Prostate gland (tissue), 2 donors: ENCODE data around the gene SCAMP1. TPM values are rescaled to one million over a fixed set of nuclear protein-coding genes. Genes with fewer than 3 reads are reported as not detected.
"Not testable (repeated sequence)": the region's sequence is repeated elsewhere in the genome, so short reads cannot be mapped to it uniquely, and the experiment has no call there.

Source experiments
- DNase-seq: peaks from one replicate; pipeline ENCODE4 v3.0.0-alpha.2; 2019; ENCODE audit warnings: low spot score
- H3K27ac ChIP-seq, 2 donors: fragments of 200-600 bp; sonication (generic); 2 replicates each; pipeline ENCODE4 v1.5.1; 2017 to 2019
- H3K27me3 ChIP-seq: fragments of 200-600 bp; sonication (generic); replicated peaks from 2 replicates; pipeline ENCODE4 v1.5.1; 2019; ENCODE audit not compliant: insufficient read depth
- H3K36me3 ChIP-seq, 2 donors: fragments of 200-600 bp; sonication (generic); 1 replicate in 1 of 2; 2 replicates in 1 of 2; pipeline versions ENCODE4 v1.5.1 to v1.8.1; 2017 to 2019
- H3K4me1 ChIP-seq: fragments of 200-600 bp; sonication (generic); replicated peaks from 2 replicates; pipeline ENCODE4 v1.5.1; 2019
- H3K4me3 ChIP-seq, 2 donors: fragments of 200-600 bp; sonication (generic); 2 replicates each; pipeline ENCODE4 v1.5.1; 2017 to 2019
- H3K9me3 ChIP-seq: fragments of 200-600 bp; sonication (generic); 2 replicates; pipeline ENCODE4 v1.5.1; 2017
- POLR2A ChIP-seq: fragments of 450-650 bp; IDR thresholded peaks from one replicate; pipeline ENCODE4 v1.6.1; 2016; ENCODE audit warnings: antibody characterized with exemption, mild to moderate bottlenecking
- POLR2AphosphoS5 ChIP-seq: sonication (generic); formaldehyde crosslinking; IDR thresholded peaks from one replicate; pipeline ENCODE4 v1.6.1; 2017; ENCODE audit warnings: antibody characterized with exemption
- WGBS: methylation state at CpG from one replicate; pipeline ENCODE4 v1.1.5; 2018; 5-methylcytosine and 5-hydroxymethylcytosine counted together
- intact Hi-C: fragments of 100-400 bp; cut with DNase I; formaldehyde crosslinking; loops from one replicate; pipeline ENCODE4 v1.14.2; 2022
- total RNA-seq, 2 donors: library from RNA; depleted of rRNA; stranded (reverse); fragments of >200 nt; gene quantifications; one replicate each; pipeline ENCODE4 v1.1.0, GENCODE V29; 2016
- TF ChIP-seq, protein P1 (sequence below), 4 experiments: fragments of 200-600 bp in 2 of 4; fragments of 450-650 bp in 2 of 4; sonication (generic) in 2 of 4; IDR thresholded peaks; 1 replicate in 3 of 4; 2 replicates in 1 of 4; pipeline ENCODE4 v1.5.1; 2016 to 2019; ENCODE audit warnings: antibody characterized with exemption in 4 of 4, mild to moderate bottlenecking in 2 of 4, moderate library complexity in 2 of 4

The SCAMP1 gene
- total RNA-seq, 2 donors from 2014 or later: 39.0 to 41.0 TPM

DNA sequence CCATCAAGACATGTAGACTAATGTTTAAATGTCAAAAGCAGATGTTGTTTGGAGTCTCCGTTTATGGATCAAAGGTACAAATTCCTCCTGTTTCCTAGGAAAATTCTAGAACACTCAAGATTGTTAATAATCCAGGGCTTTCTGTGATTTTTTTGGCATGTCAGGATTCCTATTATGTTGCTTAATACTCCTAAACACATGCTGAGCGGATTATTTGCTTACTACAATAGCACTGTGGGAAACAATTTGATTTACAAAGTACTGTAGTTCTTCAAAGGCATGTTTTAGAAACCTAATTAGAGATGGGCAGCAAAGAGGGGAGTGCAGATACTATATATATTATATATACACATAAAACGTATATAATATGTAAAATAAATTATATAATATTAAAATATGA lies 19.0 kb upstream of the SCAMP1 start:
- intact Hi-C loops: no loop called here
- H3K4me1 ChIP-seq: no peaks in the 10 kb centered on the region
- H3K27me3 ChIP-seq: no peaks in the 10 kb centered on the region
- no peak for DNase-seq
- TF ChIP-seq, protein P1, sequence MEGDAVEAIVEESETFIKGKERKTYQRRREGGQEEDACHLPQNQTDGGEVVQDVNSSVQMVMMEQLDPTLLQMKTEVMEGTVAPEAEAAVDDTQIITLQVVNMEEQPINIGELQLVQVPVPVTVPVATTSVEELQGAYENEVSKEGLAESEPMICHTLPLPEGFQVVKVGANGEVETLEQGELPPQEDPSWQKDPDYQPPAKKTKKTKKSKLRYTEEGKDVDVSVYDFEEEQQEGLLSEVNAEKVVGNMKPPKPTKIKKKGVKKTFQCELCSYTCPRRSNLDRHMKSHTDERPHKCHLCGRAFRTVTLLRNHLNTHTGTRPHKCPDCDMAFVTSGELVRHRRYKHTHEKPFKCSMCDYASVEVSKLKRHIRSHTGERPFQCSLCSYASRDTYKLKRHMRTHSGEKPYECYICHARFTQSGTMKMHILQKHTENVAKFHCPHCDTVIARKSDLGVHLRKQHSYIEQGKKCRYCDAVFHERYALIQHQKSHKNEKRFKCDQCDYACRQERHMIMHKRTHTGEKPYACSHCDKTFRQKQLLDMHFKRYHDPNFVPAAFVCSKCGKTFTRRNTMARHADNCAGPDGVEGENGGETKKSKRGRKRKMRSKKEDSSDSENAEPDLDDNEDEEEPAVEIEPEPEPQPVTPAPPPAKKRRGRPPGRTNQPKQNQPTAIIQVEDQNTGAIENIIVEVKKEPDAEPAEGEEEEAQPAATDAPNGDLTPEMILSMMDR (IDR thresholded peaks at IDR 0.05): no peak
- TF ChIP-seq POLR2A (no peak), POLR2AphosphoS5 (no peak)
- H3K9me3 ChIP-seq: no peaks in the 10 kb centered on the region
- H3K4me3 ChIP-seq: no peak overlapping the region
- H3K36me3 ChIP-seq: no peaks in the 10 kb centered on the region
- H3K27ac ChIP-seq: no peak overlapping the region
- 70% methylated on average over 3 of the region's 3 CpGs for WGBS

DNA sequence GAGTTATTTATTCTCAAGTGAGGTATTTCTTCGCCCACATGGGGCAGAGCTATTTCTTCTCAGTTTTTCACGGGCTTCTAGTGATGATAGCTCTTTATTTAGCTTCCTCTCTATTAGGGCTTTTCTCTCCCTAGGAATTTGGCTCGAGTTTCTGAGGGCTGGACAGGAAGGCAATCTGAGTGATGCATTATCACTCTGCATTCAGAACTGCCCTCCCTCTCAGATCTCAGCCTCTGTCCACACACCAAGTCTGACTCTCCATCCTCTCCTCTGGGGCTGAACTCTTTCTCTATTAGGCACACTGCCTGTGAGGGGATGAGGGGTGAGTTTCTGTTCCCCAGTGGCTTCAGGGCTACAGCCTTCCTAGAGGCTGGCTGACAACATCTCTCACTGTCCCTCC lies 14.9 kb upstream of the SCAMP1 start:
- H3K4me1 ChIP-seq: no peaks in the 10 kb centered on the region
- TF ChIP-seq, protein P1 (IDR thresholded peaks at IDR 0.05): no peak
- no peak for TF ChIP-seq POLR2A
- no peak for TF ChIP-seq POLR2AphosphoS5
- intact Hi-C loops: no loop called here
- H3K27ac ChIP-seq: no peak overlapping the region
- 34% methylated on average over 3 of the region's 3 CpGs for WGBS
- H3K27me3 ChIP-seq: no peaks in the 10 kb centered on the region
- no peak for DNase-seq
- no peaks in the 10 kb centered on the region for H3K36me3 ChIP-seq
- H3K4me3 ChIP-seq: no peak overlapping the region
- no peaks in the 10 kb centered on the region for H3K9me3 ChIP-seq

DNA sequence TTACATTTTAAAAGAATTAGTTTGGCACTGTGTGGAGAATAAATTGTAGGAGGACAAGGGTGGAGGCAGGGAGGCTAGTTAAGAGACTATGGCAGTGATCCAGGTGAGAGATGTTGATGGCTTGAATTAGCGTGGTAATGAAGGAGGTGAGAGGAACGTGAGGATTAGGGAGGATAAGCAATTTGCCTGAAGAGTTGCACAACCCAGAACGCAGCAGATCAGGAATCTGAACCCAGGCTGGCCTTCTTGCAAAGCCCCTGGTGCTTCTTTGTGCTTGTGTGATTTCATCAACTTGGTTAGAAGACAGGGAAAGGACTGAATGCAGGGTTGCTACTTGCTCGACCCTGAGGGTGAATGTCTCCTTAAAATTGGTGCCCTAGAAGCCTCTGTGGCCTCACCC lies 6.9 kb upstream of the SCAMP1 start:
- Histone ChIP-seq H3K36me3 (no peaks in the 10 kb centered on the region), H3K4me3 (no peak overlapping the region), H3K27me3 (no peaks in the 10 kb centered on the region), H3K4me1 (no peaks in the 10 kb centered on the region), H3K9me3 (no peaks in the 10 kb centered on the region), H3K27ac (no peak overlapping the region)
- TF ChIP-seq, protein P1 (IDR thresholded peaks at IDR 0.05): no peak
- TF ChIP-seq POLR2A: no peak
- TF ChIP-seq POLR2AphosphoS5: no peak
- 70% methylated on average over 4 of the region's 4 CpGs for WGBS
- DNase-seq: no peak
- intact Hi-C loops: no loop called here

DNA sequence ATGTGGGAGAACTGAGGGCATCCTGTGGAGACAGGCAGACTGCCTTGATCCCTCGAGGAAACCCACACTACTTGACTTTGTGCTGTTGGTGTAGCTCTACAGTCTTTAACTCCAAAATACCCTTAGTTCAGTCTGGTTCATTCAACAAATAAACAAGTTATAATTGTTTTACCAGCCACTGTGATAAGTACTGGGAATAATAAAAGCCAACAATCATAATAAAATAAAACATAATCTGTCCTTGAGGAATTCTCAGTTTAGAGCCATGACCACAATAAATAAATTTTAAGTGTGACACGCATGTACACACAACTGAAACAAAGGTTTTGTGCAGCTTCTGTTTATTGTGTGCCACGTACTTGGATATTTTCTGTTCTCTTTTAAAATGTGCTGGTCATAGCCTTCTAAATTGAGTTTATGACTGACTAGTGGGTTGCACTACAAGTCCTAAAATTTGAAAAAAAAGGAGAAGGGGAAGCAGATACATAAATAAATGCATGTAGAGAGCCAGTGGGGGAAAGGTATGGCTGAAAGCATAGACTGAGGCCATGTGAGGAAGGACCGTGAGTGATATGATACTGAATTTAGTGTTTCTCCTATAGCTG lies 6.2 kb upstream of the SCAMP1 start:
- Histone ChIP-seq H3K9me3 (no peaks in the 10 kb centered on the region), H3K4me1 (no peaks in the 10 kb centered on the region), H3K27ac (no peak overlapping the region), H3K4me3 (no peak overlapping the region), H3K36me3 (no peaks in the 10 kb centered on the region), H3K27me3 (no peaks in the 10 kb centered on the region)
- TF ChIP-seq, protein P1 (IDR thresholded peaks at IDR 0.05): no peak
- TF ChIP-seq POLR2A: no peak
- WGBS: 56% methylated on average over 4 of the region's 4 CpGs
- DNase-seq: no peak
- intact Hi-C loops: no loop called here

DNA sequence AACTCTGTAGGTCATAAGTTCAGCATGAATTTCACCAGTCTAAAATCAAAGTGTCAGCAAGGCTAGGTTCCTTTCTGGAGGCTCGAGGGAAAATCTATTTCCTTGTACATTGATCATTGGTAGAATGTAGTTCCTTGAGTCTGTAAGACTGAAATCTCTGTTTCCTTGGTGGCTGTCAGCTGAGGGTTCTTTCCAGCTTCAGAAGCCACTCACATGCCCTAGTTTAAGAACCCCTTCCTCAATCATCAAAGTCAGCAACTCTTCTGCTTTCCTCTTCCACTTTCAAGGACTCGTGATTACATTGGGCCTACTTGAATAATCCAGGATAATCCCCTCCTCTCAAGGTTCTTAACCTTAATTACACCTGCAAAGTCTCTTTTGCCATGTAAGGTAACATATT lies 4.9 kb upstream of the SCAMP1 start:
- 87% methylated on average over 2 of the region's 2 CpGs for WGBS
- Histone ChIP-seq H3K4me1 (no peaks in the 10 kb centered on the region), H3K9me3 (no peaks in the 10 kb centered on the region), H3K27me3 (no peaks in the 10 kb centered on the region), H3K27ac (no peak overlapping the region), H3K4me3 (no peak overlapping the region), H3K36me3 (no peaks in the 10 kb centered on the region)
- intact Hi-C loops: no loop called here
- DNase-seq: no peak
- TF ChIP-seq POLR2A (no peak), POLR2AphosphoS5 (no peak)
- TF ChIP-seq, protein P1 (IDR thresholded peaks at IDR 0.05): no peak

DNA sequence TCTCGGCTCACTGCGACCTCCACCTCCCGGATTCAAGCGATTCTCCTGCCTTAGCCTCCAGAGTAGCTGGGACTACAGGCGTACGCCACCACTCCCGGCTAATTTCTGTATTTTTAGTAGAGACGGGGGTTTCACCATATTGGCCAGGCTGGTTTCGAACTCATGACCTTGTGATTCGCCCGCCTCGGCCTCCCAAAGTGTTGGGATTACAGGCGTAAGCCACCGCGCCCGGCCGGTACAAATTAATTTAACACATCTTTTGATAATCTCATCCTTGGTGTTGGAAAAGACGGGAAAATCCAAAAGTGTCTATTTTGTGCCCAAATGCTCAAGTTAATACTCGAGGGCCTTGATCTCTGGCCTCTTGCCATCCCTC lies 974 bp upstream of the SCAMP1 start:
- intact Hi-C loops, H3K27me3 ChIP-seq, H3K36me3 ChIP-seq, H3K9me3 ChIP-seq, DNase-seq, H3K4me1 ChIP-seq: not testable (repeated sequence)
- Histone ChIP-seq H3K27ac (peak overlapping the region; percentile 90 to 92), H3K4me3 (peak overlapping the region; percentile 93 to 96)
- 80% methylated on average over 19 of the region's 19 CpGs for WGBS
